ENCODE data around the gene IFNAR1.

GRCh38 chr21:33350676-33351075 is 25.9 kb downstream of the IFNAR1 start:
- no peak for TF ChIP-seq CTCF (conservative IDR thresholded peaks at IDR 0.05; ENCODE audit: low read length)
- no peak for TF ChIP-seq EZH2phosphoT487 (IDR thresholded peaks at IDR 0.05; ENCODE audit: borderline replicate concordance)

Measured in Loucy (cell line).